ENCODE results near the gene CORO2A. TPM values are rescaled to one million over a fixed set of nuclear protein-coding genes. Genes with fewer than 3 reads are reported as not detected.
A peak's percentile ranks its signal among the peaks of the same experiment; 100 is the strongest.
"Not testable (repeated sequence)": the region's sequence is repeated elsewhere in the genome, so short reads cannot be mapped to it uniquely, and the experiment has no call there.

CORO2A gene
- total and polyA plus RNA-seq, 2 donors: 5.1 to 7.5 TPM

DNA sequence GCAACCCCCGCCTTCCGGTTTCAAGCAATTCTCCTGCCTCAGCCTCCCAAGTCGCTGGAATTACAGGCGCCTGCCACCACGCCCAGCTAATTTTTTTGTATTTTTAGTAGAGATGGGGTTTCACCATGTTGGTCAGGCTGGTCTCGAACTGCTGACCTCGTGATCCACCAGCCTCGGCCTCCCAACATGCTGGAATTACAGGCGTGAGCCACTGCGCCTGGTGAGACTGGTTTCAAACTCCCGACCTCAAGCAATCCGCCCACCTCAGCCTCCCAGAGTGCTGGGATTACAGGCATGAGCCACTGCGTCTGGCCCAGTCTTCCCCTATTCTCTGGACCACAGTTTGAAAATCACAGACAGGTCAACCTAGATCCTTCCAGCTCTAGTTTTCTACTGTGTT is 68.3 kb downstream of the CORO2A start:
- Histone ChIP-seq H3K4me1 (ENCODE audit: control insufficient read depth in 2 of 2, insufficient read depth in 2 of 2, low read length in 2 of 2) (peaks cover 13 to 30% of the 10 kb centered on the region in 2 donors), H3K36me3 (ENCODE audit: control insufficient read depth in 2 of 2, insufficient read depth in 2 of 2, low read length in 1 of 2) (peaks cover 13 to 14% of the 10 kb centered on the region in 2 donors)
- H3K27me3 ChIP-seq (ENCODE audit: control insufficient read depth in 2 of 2, insufficient read depth in 1 of 2, low read length in 1 of 2); DNase-seq (ENCODE audit: low read depth in 6 of 9, low spot score in 9 of 9); H3K9me3 ChIP-seq (ENCODE audit: control insufficient read depth in 2 of 2, insufficient read depth in 1 of 2, low read length in 1 of 2); H3K27ac ChIP-seq (ENCODE audit: low read depth in 1 of 2, low read length in 1 of 2); H3K4me3 ChIP-seq (ENCODE audit: low read length in 2 of 2): not testable (repeated sequence)
- over 99% methylated on average over 13 of the region's 13 CpGs for WGBS

DNA sequence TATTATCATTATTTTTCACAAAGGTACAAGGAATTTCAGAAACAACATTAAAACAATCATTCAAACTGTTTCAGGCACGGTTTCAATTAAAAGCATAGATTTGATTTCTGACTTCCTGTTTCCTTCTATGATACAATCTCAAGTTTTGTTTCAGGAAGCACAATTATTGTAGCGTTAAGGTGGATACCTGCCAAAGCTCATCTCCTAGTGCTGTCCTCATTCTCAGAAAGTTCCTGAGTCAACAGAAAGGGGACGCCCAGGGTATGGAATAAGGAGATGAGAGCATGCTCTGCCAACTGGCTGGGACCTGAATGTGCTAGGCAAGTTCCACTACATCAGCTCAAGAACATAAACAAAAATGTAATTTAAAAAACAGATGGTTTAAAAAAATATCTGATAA is 71.4 kb downstream of the CORO2A start:
- H3K27me3 ChIP-seq (ENCODE audit: control insufficient read depth in 2 of 2, insufficient read depth in 1 of 2, low read length in 1 of 2): no peaks in the 10 kb centered on the region
- peaks cover 8 to 11% of the 10 kb centered on the region in 2 donors for H3K36me3 ChIP-seq (ENCODE audit: control insufficient read depth in 2 of 2, insufficient read depth in 2 of 2, low read length in 1 of 2)
- no peak overlapping the region for H3K4me3 ChIP-seq (ENCODE audit: low read length in 2 of 2)
- peaks cover 22 to 46% of the 10 kb centered on the region in 2 donors for H3K4me1 ChIP-seq (ENCODE audit: control insufficient read depth in 2 of 2, insufficient read depth in 2 of 2, low read length in 2 of 2)
- WGBS: 15% methylated on average over 3 of the region's 3 CpGs
- no peaks in the 10 kb centered on the region for H3K9me3 ChIP-seq (ENCODE audit: control insufficient read depth in 2 of 2, insufficient read depth in 1 of 2, low read length in 1 of 2)
- peak overlapping the region; percentile 68 to 77 for H3K27ac ChIP-seq (ENCODE audit: low read depth in 1 of 2, low read length in 1 of 2)
- peak in 1 of 9 donors; percentile 56 for DNase-seq (ENCODE audit: low read depth in 6 of 9, low spot score in 9 of 9)

GRCh38 chr9:98120476-98120875 is 72.0 kb downstream of the CORO2A start:
- peaks cover 22 to 46% of the 10 kb centered on the region in 2 donors for H3K4me1 ChIP-seq (ENCODE audit: control insufficient read depth in 2 of 2, insufficient read depth in 2 of 2, low read length in 2 of 2)
- 88% methylated on average over 3 of the region's 3 CpGs for WGBS
- no peak overlapping the region for H3K4me3 ChIP-seq (ENCODE audit: low read length in 2 of 2)
- peak overlapping the region; percentile 77 to 80 for H3K27ac ChIP-seq (ENCODE audit: low read depth in 1 of 2, low read length in 1 of 2)
- DNase-seq (ENCODE audit: low read depth in 6 of 9, low spot score in 9 of 9): no peak
- no peaks in the 10 kb centered on the region for H3K27me3 ChIP-seq (ENCODE audit: control insufficient read depth in 2 of 2, insufficient read depth in 1 of 2, low read length in 1 of 2)
- H3K36me3 ChIP-seq (ENCODE audit: control insufficient read depth in 2 of 2, insufficient read depth in 2 of 2, low read length in 1 of 2): peaks cover 8 to 11% of the 10 kb centered on the region in 2 donors
- no peaks in the 10 kb centered on the region for H3K9me3 ChIP-seq (ENCODE audit: control insufficient read depth in 2 of 2, insufficient read depth in 1 of 2, low read length in 1 of 2)

DNA sequence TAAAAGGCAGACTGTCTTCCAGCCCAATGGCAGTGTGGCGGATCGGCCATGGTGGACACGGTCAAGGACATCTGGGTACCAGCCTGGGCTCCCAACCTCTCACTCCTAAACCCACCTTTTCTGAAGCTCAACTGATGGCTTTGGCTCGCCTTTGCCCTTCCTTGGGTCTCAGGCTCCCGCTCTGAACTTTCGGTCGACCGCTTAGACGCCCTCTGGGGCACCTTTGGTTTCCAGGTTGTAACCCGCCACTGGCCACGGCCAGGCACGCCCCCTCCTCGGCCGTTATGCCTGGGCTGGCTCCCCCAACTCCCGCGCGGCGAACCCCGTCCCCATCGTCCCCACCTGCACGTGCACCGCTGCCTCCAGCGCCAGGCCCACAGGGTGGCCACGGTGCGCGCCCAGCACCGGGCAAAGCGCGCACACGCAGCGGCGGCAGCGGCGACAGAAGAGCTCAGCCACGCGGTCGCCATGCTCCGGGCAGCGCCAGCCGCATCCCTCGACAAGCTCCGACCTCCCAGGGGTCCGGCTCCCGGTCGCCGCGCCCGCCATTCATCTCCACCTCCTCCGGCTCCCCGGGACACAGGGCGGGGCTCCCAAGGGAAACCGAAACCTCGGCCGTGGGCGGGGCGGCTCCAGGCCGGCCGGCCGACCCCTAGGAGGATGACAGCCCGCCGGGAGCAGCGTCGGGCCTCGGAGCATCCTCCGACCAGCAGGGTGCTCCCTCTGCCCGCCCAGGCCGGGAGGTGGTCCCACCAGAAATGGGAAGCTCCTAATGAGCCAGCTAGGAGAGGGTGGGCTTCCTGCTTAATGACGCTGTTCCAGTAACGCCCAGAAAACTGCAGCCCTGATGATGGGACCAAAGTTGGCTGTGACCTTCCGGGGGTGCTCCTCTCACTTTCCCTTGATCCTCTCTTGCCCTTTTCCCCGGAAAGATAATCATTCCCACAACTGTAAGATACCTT is 73.5 kb downstream of the CORO2A start, which contains the start of gene TRIM14:
TSS of gene TRIM14 (minus strand) at position 583 of the 962 bp plus-strand sequence. CDS start at position 549, 34 bp downstream.
- peak in 3 of 9 donors; percentile 48 to 76 (median 56) for DNase-seq (ENCODE audit: low read depth in 6 of 9, low spot score in 9 of 9)
- Histone ChIP-seq H3K4me3 (ENCODE audit: low read length in 2 of 2) (peak within 1 kb of the TSS; percentile 82 to 89), H3K27ac (ENCODE audit: low read depth in 1 of 2, low read length in 1 of 2) (peak within 1 kb of the TSS; percentile 92 to 99), H3K9me3 (ENCODE audit: control insufficient read depth in 2 of 2, insufficient read depth in 1 of 2, low read length in 1 of 2) (no peaks in the 10 kb centered on the region), H3K27me3 (ENCODE audit: control insufficient read depth in 2 of 2, insufficient read depth in 1 of 2, low read length in 1 of 2) (no peaks in the 10 kb centered on the region), H3K36me3 (ENCODE audit: control insufficient read depth in 2 of 2, insufficient read depth in 2 of 2, low read length in 1 of 2) (peaks cover 0 to 4% of the 10 kb centered on the region in 2 donors), H3K4me1 (ENCODE audit: control insufficient read depth in 2 of 2, insufficient read depth in 2 of 2, low read length in 2 of 2) (peaks cover 22 to 46% of the 10 kb centered on the region in 2 donors)
- WGBS: 4% methylated on average over 71 of the region's 71 CpGs

DNA sequence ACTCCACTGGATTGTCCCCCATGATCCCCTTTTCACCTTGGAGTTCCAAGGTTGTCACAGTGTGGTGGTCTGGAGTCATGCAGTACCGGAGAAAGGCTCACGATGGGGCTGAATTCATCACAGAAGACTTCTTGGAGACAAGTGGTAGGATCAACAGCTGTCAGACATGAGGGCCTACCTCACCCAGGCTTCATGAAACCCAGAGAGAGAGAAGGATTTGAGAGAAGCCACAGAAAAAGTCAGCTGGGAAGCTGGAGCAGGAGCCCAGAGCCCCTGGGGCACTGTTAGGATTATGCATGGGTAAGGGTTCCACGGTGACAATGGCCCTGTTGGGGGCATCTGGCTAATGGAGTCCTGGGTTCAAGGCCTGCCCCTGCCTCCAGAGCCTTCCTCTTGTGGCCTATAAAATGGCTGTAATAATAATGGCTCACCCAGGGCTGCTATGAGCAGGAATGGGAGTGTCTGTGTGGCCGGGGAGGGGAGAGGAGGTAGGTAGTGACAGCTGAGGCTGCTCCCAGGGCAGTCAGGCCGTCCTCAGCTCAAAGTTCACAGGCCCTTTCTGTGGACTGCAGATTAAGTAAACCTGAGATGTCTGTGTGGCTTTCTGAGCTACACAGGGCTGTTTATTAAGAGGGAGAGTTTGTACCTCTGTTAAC is 74.3 kb downstream of the CORO2A start:
- H3K27me3 ChIP-seq (ENCODE audit: control insufficient read depth in 2 of 2, insufficient read depth in 1 of 2, low read length in 1 of 2): no peaks in the 10 kb centered on the region
- H3K27ac ChIP-seq (ENCODE audit: low read depth in 1 of 2, low read length in 1 of 2): peak overlapping the region; percentile 92 to 99
- H3K36me3 ChIP-seq (ENCODE audit: control insufficient read depth in 2 of 2, insufficient read depth in 2 of 2, low read length in 1 of 2): peaks cover 0 to 4% of the 10 kb centered on the region in 2 donors
- peak in 4 of 9 donors; percentile 66 to 89 (median 70) for DNase-seq (ENCODE audit: low read depth in 6 of 9, low spot score in 9 of 9)
- whole genome bisulfite sequencing: 28% methylated on average over 5 of the region's 5 CpGs
- peaks cover 22 to 46% of the 10 kb centered on the region in 2 donors for H3K4me1 ChIP-seq (ENCODE audit: control insufficient read depth in 2 of 2, insufficient read depth in 2 of 2, low read length in 2 of 2)
- peak overlapping the region; percentile 82 to 89 for H3K4me3 ChIP-seq (ENCODE audit: low read length in 2 of 2)
- H3K9me3 ChIP-seq (ENCODE audit: control insufficient read depth in 2 of 2, insufficient read depth in 1 of 2, low read length in 1 of 2): no peaks in the 10 kb centered on the region

DNA sequence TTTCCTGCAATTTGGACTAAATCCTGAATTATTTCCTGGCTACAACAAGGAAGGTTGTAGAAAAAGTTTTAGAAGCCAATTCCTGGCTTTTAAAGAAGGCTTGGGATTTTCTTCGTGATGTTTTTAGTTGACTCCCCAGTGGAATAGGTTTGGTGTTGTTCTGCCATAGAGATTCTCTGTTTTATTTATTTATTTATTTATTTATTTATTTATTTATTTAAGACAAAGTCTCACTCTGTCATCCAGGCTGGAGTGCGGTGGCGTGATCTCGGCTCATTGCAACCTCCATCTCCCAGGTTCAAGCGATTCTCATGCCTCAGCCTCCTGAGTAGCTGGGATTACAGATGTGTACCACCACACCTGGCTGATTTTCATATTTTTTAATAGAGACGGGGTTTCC is 75.3 kb downstream of the CORO2A start:
- not testable (repeated sequence) for H3K36me3 ChIP-seq (ENCODE audit: control insufficient read depth in 2 of 2, insufficient read depth in 2 of 2, low read length in 1 of 2); H3K9me3 ChIP-seq (ENCODE audit: control insufficient read depth in 2 of 2, insufficient read depth in 1 of 2, low read length in 1 of 2); H3K27ac ChIP-seq (ENCODE audit: low read depth in 1 of 2, low read length in 1 of 2); H3K4me3 ChIP-seq (ENCODE audit: low read length in 2 of 2); H3K27me3 ChIP-seq (ENCODE audit: control insufficient read depth in 2 of 2, insufficient read depth in 1 of 2, low read length in 1 of 2); DNase-seq (ENCODE audit: low read depth in 6 of 9, low spot score in 9 of 9)
- WGBS: 98% methylated on average over 6 of the region's 6 CpGs
- H3K4me1 ChIP-seq (ENCODE audit: control insufficient read depth in 2 of 2, insufficient read depth in 2 of 2, low read length in 2 of 2): peaks cover 22 to 44% of the 10 kb centered on the region in 2 donors

DNA sequence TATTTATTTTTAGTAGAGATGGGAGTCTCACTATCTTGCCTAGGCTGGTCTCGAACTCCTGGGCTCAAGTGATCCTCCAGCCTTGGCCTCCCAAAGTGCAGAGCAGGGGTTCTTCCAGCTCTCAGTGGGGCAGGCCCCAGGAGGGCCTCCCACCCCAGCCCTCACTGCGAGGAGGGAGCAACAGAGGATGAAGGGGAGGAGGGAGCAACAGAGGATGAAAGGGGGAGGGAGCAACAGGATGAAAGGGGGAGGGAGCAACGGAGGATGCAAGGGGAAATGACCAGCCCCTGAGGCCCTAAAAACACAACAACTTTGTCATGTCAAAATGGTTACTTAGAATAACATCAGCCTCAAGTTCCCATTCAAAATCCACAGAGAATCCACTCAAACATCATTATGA is 83.4 kb downstream of the CORO2A start:
- Histone ChIP-seq H3K36me3 (ENCODE audit: control insufficient read depth in 2 of 2, insufficient read depth in 2 of 2, low read length in 1 of 2) (peaks cover 0 to 38% of the 10 kb centered on the region in 2 donors), H3K4me1 (ENCODE audit: control insufficient read depth in 2 of 2, insufficient read depth in 2 of 2, low read length in 2 of 2) (peaks cover 50 to 62% of the 10 kb centered on the region in 2 donors), H3K4me3 (ENCODE audit: low read length in 2 of 2) (no peak overlapping the region), H3K27me3 (ENCODE audit: control insufficient read depth in 2 of 2, insufficient read depth in 1 of 2, low read length in 1 of 2) (no peaks in the 10 kb centered on the region), H3K27ac (ENCODE audit: low read depth in 1 of 2, low read length in 1 of 2) (peak overlapping the region; percentile 98 to 99), H3K9me3 (ENCODE audit: control insufficient read depth in 2 of 2, insufficient read depth in 1 of 2, low read length in 1 of 2) (no peaks in the 10 kb centered on the region)
- WGBS: 36% methylated on average over 3 of the region's 3 CpGs
- peak in 2 of 9 donors; percentile 45 to 69 for DNase-seq (ENCODE audit: low read depth in 6 of 9, low spot score in 9 of 9)

GRCh38 chr9:98108531-98109031 is 83.9 kb downstream of the CORO2A start:
- Histone ChIP-seq H3K36me3 (ENCODE audit: control insufficient read depth in 2 of 2, insufficient read depth in 2 of 2, low read length in 1 of 2) (peaks cover 0 to 41% of the 10 kb centered on the region in 2 donors), H3K9me3 (ENCODE audit: control insufficient read depth in 2 of 2, insufficient read depth in 1 of 2, low read length in 1 of 2) (no peaks in the 10 kb centered on the region), H3K4me3 (ENCODE audit: low read length in 2 of 2) (peak overlapping the region in 1 of 2 donors; percentile 3), H3K4me1 (ENCODE audit: control insufficient read depth in 2 of 2, insufficient read depth in 2 of 2, low read length in 2 of 2) (peaks cover 54 to 66% of the 10 kb centered on the region in 2 donors), H3K27me3 (ENCODE audit: control insufficient read depth in 2 of 2, insufficient read depth in 1 of 2, low read length in 1 of 2) (no peaks in the 10 kb centered on the region), H3K27ac (ENCODE audit: low read depth in 1 of 2, low read length in 1 of 2) (peak overlapping the region; percentile 98 to 99)
- DNase-seq (ENCODE audit: low read depth in 6 of 9, low spot score in 9 of 9): peak; percentile 63 to 94 (median 81)
- 37% methylated on average over 5 of the region's 5 CpGs for WGBS
